Astrocyte of the cerebellum (primary cell): ENCODE data around the gene PDE4D.

Experiments used
- DNase-seq: peaks from one replicate; pipeline ENCODE4 v3.0.0-alpha.2; 2011; ENCODE audit warnings: low read depth
- H3K4me3 ChIP-seq: 2 replicates; pipeline ENCODE4 v1.5.1; 2011; ENCODE audit warnings: mild to moderate bottlenecking, low read depth, low read length, moderate library complexity
- in situ Hi-C: cut with HindIII; loops from 2 replicates; pipeline ENCODE4 v1.10.0; 2017; ENCODE audit warnings: low sequenced_read_pairs
- TF ChIP-seq, protein P1 (sequence below): IDR thresholded peaks from 2 replicates; pipeline ENCODE4 v1.5.1; 2012; ENCODE audit warnings: low read length, low read depth, moderate library complexity, mild to moderate bottlenecking; ENCODE audit errors: missing control alignments

PDE4D gene

GRCh38 chr5:59180515-59180914 is 713.0 kb downstream of the PDE4D start:
- H3K4me3 ChIP-seq = no peak overlapping the region
- TF ChIP-seq, protein P1, sequence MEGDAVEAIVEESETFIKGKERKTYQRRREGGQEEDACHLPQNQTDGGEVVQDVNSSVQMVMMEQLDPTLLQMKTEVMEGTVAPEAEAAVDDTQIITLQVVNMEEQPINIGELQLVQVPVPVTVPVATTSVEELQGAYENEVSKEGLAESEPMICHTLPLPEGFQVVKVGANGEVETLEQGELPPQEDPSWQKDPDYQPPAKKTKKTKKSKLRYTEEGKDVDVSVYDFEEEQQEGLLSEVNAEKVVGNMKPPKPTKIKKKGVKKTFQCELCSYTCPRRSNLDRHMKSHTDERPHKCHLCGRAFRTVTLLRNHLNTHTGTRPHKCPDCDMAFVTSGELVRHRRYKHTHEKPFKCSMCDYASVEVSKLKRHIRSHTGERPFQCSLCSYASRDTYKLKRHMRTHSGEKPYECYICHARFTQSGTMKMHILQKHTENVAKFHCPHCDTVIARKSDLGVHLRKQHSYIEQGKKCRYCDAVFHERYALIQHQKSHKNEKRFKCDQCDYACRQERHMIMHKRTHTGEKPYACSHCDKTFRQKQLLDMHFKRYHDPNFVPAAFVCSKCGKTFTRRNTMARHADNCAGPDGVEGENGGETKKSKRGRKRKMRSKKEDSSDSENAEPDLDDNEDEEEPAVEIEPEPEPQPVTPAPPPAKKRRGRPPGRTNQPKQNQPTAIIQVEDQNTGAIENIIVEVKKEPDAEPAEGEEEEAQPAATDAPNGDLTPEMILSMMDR = no peak
- DNase-seq = no peak
- in situ Hi-C loops = no loop called here

- TF ChIP-seq, protein P1 = no peak
These were observed 713.8 kb downstream of the PDE4D start for GRCh38 chr5:59179704-59180103.

DNA sequence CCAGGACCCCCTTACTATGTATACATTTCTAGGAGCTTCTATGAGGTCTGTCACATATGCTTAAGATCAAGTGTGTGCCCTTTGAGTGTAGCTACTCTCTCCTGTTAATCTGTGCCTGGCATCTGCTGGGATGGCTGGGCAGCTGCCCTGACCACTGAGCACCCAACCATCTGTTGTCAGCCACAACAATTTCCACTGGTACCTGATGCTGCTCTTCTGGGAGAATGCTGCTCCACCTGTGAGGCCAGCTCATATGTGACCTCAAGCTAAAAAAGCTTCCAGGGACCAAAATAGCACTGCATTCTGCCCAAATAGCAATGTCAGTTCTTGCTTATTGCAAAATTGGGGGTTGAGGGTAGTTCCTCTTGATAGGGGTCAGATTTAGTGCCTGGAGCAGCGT is 715.0 kb downstream of the PDE4D start:
- DNase-seq = no peak
- no peak overlapping the region for H3K4me3 ChIP-seq
- TF ChIP-seq, protein P1 = no peak
- in situ Hi-C loops = no loop called here

More at GRCh38 chr5:59179704-59180103, 713.8 kb downstream of the PDE4D start:
- no peak overlapping the region for H3K4me3 ChIP-seq
- in situ Hi-C loops = no loop called here
- no peak for DNase-seq

DNA sequence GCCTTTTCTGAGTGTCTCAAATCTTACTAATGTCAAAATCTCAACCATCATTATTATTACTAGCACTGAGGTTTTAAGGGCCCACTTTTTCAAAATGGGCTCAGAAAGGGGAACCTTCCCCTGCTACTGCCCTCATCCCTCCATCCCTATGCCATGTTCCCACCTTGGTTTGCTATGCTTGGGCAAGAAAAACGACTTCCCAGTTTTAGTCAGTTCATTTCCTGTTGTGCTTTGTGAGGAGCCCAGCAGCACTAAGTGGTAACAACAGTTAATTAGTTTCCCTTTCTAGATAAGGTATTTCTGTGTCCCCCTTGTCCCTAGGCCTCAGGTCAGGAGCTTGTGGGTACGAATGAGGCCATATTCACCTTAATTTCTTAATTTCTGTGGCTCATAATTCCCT is 715.5 kb downstream of the PDE4D start:
- in situ Hi-C loops = no loop called here
- no peak for DNase-seq
- no peak overlapping the region for H3K4me3 ChIP-seq
- TF ChIP-seq, protein P1 = no peak

DNA sequence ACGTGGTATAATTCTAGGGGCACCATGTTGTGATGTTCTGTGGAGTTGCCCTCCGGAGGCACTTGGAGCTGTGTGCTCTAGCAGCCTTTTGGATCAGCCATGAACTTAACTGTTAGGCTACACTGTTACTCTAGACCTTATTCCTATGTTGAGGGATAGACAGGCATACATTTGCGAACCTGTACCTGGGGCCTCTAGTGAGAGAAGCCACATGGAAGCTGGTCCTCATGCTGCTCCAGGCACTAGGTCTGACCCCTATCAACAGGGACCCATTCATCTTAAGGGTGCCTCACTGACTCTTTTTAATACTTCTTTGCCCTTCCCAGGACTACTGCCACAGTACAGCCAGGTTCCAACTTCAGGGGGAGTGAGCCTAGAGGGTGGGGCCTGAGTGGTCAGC is 715.9 kb downstream of the PDE4D start:
- DNase-seq = no peak
- no peak overlapping the region for H3K4me3 ChIP-seq
- TF ChIP-seq, protein P1 = no peak
- in situ Hi-C loops = no loop called here

DNA sequence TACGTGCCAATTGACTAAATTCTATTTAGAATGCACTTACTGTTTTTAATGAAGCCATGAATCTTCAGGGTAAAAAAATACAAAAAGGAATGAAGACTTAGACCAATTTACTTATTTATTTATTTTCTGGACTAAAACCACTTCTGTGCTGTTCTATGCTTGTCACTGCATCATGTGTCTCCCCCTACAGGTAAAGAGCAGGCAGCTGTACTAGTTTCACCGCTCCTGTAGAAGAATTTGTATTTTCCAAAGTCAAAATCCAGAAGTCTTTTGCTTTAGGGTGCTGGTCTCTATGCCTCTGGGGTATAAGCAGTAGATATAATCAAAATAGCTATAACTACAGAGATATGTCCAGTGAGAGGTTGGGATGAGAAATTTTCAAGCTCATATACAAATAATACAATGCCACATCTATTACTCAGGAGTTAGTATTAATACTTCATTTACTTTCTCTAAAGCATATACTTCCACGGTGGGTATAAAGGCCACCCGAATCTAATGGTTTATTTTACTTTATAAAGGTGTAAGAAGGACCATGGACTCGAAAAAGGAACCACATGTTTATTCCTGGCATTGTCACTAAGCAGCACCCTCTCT is 719.2 kb downstream of the PDE4D start:
- TF ChIP-seq, protein P1 = peak; percentile 91
- DNase-seq = peak; percentile 65
- in situ Hi-C loops = no loop called here
- no peak overlapping the region for H3K4me3 ChIP-seq
